SK-N-MC (cell line): ENCODE data around the gene EXTL1.

Experiments used
- EZH2 ChIP-seq: fragments of 200-600 bp; sonication (generic); IDR thresholded peaks from one replicate; pipeline ENCODE4 v1.6.1; 2017; ENCODE audit warnings: antibody characterized with exemption
- POLR2AphosphoS5 ChIP-seq: IDR thresholded peaks from 2 replicates; pipeline ENCODE4 v1.6.1; 2012; ENCODE audit warnings: mild to moderate bottlenecking, low read depth, low read length, borderline replicate concordance

- TF ChIP-seq POLR2AphosphoS5 = no peak
- TF ChIP-seq EZH2 = no peak
Observed at GRCh38 chr1:26037904-26038303, 16.3 kb downstream of the EXTL1 start.
